HEK293T (cell line): Measurements from ENCODE around the gene FKBP8.

Source experiments
- BHLHE40 ChIP-seq: fragments of 450-650 bp; IDR thresholded peaks from 2 replicates; pipeline ENCODE4 v1.6.1; 2016; ENCODE audit warnings: mild to moderate bottlenecking, moderate library complexity, borderline replicate concordance
- FOXK2 ChIP-seq: fragments of 450-650 bp; IDR thresholded peaks from 2 replicates; pipeline ENCODE4 v1.6.1; 2016; ENCODE audit warnings: mild to moderate bottlenecking
- L3MBTL2 ChIP-seq: fragments of 450-650 bp; conservative IDR thresholded peaks from 2 replicates; pipeline ENCODE4 v1.6.1; 2016; ENCODE audit warnings: mild to moderate bottlenecking
- SP1 ChIP-seq: fragments of 450-650 bp; IDR thresholded peaks from 2 replicates; pipeline ENCODE4 v1.6.1; 2017
- TF ChIP-seq, protein P1 (sequence below): fragments of 450-650 bp; IDR thresholded peaks from 2 replicates; pipeline ENCODE4 v1.6.1; 2016

DNA sequence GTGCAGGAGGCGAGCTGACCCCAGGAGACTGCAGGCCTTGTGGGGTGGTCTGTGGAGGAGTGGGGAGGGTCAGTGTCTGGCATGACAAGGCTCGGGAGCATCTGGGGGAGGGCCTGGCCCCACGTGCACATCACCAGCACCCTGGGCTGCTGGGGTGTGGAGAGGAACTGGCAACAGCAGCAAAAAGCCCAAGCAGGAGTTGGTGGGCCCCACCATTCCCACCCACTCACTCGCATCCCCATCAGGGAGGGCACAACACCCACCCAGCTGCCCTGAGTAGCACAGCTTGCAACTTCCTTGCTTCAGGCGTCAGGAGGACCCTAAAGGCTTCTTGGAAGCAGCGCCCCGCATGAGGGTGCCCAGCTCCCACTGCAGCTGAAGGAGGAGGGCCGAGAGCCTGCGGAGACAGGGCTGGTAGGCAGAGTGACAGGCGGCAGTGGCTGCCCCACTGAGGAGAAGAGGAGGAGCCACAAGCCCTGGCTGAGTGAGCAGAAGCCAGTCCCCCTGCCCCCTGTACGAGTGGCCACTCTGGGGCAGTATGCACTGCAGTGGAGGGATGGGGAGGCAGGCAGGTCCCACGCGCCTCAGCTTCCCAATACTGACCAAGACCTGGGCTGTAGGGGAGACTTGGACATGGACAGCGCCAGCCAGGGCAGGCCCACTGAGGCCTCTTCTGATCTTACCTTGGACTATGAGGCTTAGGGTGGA is 48.0 kb downstream of the FKBP8 start:
- TF ChIP-seq, protein P1, sequence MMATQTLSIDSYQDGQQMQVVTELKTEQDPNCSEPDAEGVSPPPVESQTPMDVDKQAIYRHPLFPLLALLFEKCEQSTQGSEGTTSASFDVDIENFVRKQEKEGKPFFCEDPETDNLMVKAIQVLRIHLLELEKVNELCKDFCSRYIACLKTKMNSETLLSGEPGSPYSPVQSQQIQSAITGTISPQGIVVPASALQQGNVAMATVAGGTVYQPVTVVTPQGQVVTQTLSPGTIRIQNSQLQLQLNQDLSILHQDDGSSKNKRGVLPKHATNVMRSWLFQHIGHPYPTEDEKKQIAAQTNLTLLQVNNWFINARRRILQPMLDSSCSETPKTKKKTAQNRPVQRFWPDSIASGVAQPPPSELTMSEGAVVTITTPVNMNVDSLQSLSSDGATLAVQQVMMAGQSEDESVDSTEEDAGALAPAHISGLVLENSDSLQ: no peak
- TF ChIP-seq L3MBTL2: no peak
- TF ChIP-seq SP1: no peak
- no peak for TF ChIP-seq BHLHE40
- no peak for TF ChIP-seq FOXK2
